Tibial nerve (tissue), 4 donors: ENCODE measurements around the gene ABCG5. TPM values are rescaled to one million over a fixed set of nuclear protein-coding genes. Genes with fewer than 3 reads are reported as not detected.

Experiments
- DNase-seq, 2 donors: peaks; one replicate each; pipeline ENCODE4 v3.0.0-alpha.2; 2019; ENCODE audit warnings: low spot score in 2 of 2
- H3K27ac ChIP-seq, 4 donors: fragments of 200-600 bp; sonication (generic) in 3 of 4; one replicate each; pipeline ENCODE4 v1.5.1; 2017 to 2019; ENCODE audit warnings: mild to moderate bottlenecking in 1 of 4
- H3K27me3 ChIP-seq, 2 donors: fragments of 200-600 bp; sonication (generic) in 1 of 2; one replicate each; pipeline versions ENCODE4 v1.5.1 to v1.6.0; 2017 to 2019
- H3K36me3 ChIP-seq, 3 donors: fragments of 200-600 bp; sonication (generic); one replicate each; pipeline ENCODE4 v1.5.1; 2018 to 2019
- H3K4me1 ChIP-seq, 4 donors: fragments of 200-600 bp; sonication (generic) in 3 of 4; one replicate each; pipeline ENCODE4 v1.5.1; 2017 to 2019
- H3K4me3 ChIP-seq, 4 donors: fragments of 200-600 bp; sonication (generic) in 3 of 4; one replicate each; pipeline ENCODE4 v1.5.1; 2017 to 2019; ENCODE audit warnings: mild to moderate bottlenecking in 1 of 4, moderate library complexity in 1 of 4
- H3K9me3 ChIP-seq, 4 donors: fragments of 200-600 bp; sonication (generic) in 3 of 4; one replicate each; pipeline ENCODE4 v1.5.1; 2017 to 2019
- EP300 ChIP-seq, 2 donors: sonication (generic); formaldehyde crosslinking; IDR thresholded peaks; one replicate each; pipeline ENCODE4 v1.6.1; 2017; ENCODE audit warnings: antibody characterized with exemption in 2 of 2, mild to moderate bottlenecking in 1 of 2
- POLR2A ChIP-seq, 2 donors: fragments of 450-650 bp; IDR thresholded peaks; one replicate each; pipeline ENCODE4 v1.6.1; 2017; ENCODE audit warnings: antibody characterized with exemption in 2 of 2, mild to moderate bottlenecking in 2 of 2, moderate library complexity in 2 of 2
- WGBS, 2 donors: methylation state at CpG; one replicate each; pipeline ENCODE4 v1.1.5; 2018; 5-methylcytosine and 5-hydroxymethylcytosine counted together
- total RNA-seq, 4 donors: library from RNA; depleted of rRNA; stranded (reverse); fragments of >200 nt; gene quantifications; one replicate each; pipeline ENCODE4 v1.1.0, GENCODE V29; 2016
- TF ChIP-seq, protein P1 (sequence below), 5 experiments: fragments of 200-600 bp in 3 of 5; fragments of 450-650 bp in 2 of 5; sonication (generic) in 3 of 5; IDR thresholded peaks; one replicate each; pipeline ENCODE4 v1.5.1; 2016 to 2019; ENCODE audit warnings: antibody characterized with exemption in 5 of 5, mild to moderate bottlenecking in 3 of 5, moderate library complexity in 2 of 5

ABCG5 gene
- total RNA-seq, 4 donors from 2014 or later: not detected

DNA sequence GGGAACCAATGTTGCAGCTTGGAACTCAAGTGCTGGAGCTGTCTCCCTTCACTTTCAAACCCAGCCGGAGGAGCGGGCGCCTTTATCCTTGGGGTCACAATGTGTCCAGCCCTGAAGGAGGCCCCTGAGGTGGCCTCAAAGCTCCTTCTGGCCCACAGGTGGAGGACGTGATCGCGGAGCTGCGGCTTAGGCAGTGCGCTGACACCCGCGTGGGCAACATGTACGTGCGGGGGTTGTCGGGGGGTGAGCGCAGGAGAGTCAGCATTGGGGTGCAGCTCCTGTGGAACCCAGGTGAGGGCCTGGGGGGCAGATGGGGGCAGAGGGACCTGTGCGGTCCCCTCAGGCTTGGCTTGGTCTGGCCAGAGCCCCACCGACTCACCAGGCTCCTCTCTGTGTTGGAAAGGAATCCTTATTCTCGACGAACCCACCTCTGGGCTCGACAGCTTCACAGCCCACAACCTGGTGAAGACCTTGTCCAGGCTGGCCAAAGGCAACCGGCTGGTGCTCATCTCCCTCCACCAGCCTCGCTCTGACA is 13.6 kb upstream of the ABCG5 start:
- Histone ChIP-seq H3K36me3 (no peaks in the 10 kb centered on the region), H3K27ac (no peak overlapping the region), H3K4me1 (no peaks in the 10 kb centered on the region), H3K9me3 (no peaks in the 10 kb centered on the region), H3K27me3 (peaks cover 0 to 9% of the 10 kb centered on the region in 2 donors), H3K4me3 (no peak overlapping the region)
- TF ChIP-seq, protein P1, sequence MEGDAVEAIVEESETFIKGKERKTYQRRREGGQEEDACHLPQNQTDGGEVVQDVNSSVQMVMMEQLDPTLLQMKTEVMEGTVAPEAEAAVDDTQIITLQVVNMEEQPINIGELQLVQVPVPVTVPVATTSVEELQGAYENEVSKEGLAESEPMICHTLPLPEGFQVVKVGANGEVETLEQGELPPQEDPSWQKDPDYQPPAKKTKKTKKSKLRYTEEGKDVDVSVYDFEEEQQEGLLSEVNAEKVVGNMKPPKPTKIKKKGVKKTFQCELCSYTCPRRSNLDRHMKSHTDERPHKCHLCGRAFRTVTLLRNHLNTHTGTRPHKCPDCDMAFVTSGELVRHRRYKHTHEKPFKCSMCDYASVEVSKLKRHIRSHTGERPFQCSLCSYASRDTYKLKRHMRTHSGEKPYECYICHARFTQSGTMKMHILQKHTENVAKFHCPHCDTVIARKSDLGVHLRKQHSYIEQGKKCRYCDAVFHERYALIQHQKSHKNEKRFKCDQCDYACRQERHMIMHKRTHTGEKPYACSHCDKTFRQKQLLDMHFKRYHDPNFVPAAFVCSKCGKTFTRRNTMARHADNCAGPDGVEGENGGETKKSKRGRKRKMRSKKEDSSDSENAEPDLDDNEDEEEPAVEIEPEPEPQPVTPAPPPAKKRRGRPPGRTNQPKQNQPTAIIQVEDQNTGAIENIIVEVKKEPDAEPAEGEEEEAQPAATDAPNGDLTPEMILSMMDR (IDR thresholded peaks at IDR 0.05): no peak
- no peak for TF ChIP-seq EP300 (IDR thresholded peaks at IDR 0.05)
- TF ChIP-seq POLR2A (IDR thresholded peaks at IDR 0.05): no peak
- no peak for DNase-seq
- 90 to 92% methylated on average over 19 to 21 of the region's 21 CpGs for WGBS, 2 donors

DNA sequence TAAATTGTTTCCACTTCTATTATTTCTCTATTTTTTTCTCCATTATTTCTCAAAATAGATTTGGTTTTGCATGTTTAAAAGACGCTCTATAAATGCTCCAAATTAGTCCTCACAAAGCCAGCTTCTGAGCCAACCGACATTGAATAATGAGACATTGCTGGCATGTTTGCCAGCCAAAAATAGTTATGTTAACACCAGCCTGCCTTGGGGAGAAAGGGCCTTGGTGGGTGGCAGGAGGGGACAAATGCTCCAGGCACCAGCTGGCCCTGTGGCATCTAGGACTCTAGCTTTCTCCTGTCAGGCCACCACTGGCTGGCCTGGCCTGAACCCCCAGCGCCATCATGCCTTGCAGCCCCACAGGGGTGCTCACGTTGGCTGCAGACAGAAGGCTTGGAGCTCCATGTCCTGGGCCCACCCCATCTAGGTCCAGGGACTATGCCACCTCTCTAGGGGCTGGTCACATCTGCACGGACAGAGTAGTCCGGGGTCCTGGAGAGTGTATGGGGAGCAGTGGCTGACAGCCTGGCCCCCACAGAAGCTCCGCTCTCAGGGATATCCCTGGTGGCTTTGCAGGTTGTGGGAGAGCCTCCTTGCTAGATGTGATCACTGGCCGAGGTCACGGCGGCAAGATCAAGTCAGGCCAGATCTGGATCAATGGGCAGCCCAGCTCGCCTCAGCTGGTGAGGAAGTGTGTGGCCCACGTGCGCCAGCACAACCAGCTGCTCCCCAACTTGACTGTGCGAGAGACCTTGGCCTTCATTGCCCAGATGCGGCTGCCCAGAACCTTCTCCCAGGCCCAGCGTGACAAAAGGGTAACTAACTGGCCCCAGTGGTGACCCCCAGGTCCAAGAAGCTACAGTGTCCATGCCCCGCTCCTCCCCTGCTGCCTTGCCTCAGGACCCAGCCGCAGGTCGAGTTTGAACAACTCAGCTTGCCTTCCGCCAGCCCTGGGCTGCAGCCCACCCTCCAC is 12.7 kb upstream of the ABCG5 start:
- WGBS, 2 donors: 82 to 86% methylated on average over 17 to 20 of the region's 20 CpGs
- no peak for DNase-seq
- Histone ChIP-seq H3K4me3 (no peak overlapping the region), H3K9me3 (no peaks in the 10 kb centered on the region), H3K36me3 (no peaks in the 10 kb centered on the region), H3K4me1 (no peaks in the 10 kb centered on the region), H3K27me3 (peaks cover 0 to 9% of the 10 kb centered on the region in 2 donors), H3K27ac (no peak overlapping the region)
- TF ChIP-seq POLR2A (IDR thresholded peaks at IDR 0.05) (no peak), EP300 (IDR thresholded peaks at IDR 0.05) (no peak)
- TF ChIP-seq, protein P1 (IDR thresholded peaks at IDR 0.05): no peak

GRCh38 chr2:43848214-43848613 is 9.6 kb upstream of the ABCG5 start:
- peaks cover 0 to 3% of the 10 kb centered on the region in 2 donors for H3K27me3 ChIP-seq
- WGBS, 2 donors: 81 to 94% methylated on average over 1 of the region's 1 CpG

DNA sequence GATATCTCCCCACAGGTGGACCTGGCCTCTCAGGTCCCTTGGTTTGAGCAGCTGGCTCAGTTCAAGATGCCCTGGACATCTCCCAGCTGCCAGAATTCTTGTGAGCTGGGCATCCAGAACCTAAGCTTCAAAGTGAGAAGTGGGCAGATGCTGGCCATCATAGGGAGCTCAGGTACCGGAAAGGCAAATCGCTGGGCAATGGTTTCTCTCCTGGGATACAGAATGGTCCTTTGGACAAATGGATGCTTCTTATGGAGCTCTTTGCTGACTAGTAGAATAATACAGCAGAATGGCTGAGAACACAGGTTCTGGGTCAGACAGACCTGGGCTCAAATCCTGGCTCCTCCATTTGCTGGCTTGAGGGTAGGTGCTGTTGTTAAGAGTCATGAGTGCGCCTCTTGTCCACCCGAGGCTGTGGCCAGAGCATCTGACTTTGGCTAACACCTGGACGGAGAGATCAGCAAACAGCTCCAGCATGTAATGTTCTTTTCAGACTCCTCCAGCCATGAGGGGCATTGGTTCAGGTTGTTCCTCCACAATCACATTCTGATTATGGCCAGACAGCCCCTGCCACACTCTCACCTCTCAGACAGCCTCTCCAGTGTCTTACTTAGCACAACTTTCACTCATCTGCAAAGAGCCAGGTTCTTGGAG is 7.6 kb upstream of the ABCG5 start:
- TF ChIP-seq, protein P1 (IDR thresholded peaks at IDR 0.05): no peak
- TF ChIP-seq EP300 (IDR thresholded peaks at IDR 0.05) (no peak), POLR2A (IDR thresholded peaks at IDR 0.05) (no peak)
- H3K27me3 ChIP-seq: no peaks in the 10 kb centered on the region
- 85 to 89% methylated on average over 5 of the region's 5 CpGs for WGBS, 2 donors
- no peaks in the 10 kb centered on the region for H3K36me3 ChIP-seq
- DNase-seq: no peak
- H3K4me3 ChIP-seq: no peak overlapping the region
- no peaks in the 10 kb centered on the region for H3K9me3 ChIP-seq
- H3K27ac ChIP-seq: no peak overlapping the region
- H3K4me1 ChIP-seq: no peaks in the 10 kb centered on the region

More at GRCh38 chr2:43848214-43848613, 9.6 kb upstream of the ABCG5 start:
- Histone ChIP-seq H3K4me1 (no peaks in the 10 kb centered on the region), H3K4me3 (no peak overlapping the region), H3K9me3 (no peaks in the 10 kb centered on the region), H3K36me3 (no peaks in the 10 kb centered on the region), H3K27ac (no peak overlapping the region)
- TF ChIP-seq, protein P1 (IDR thresholded peaks at IDR 0.05): no peak
- TF ChIP-seq EP300 (IDR thresholded peaks at IDR 0.05) (no peak), POLR2A (IDR thresholded peaks at IDR 0.05) (no peak)
- no peak for DNase-seq
